Pancreas (tissue), 10 donors: ENCODE measurements around the gene ESYT1. TPM values are rescaled to one million over a fixed set of nuclear protein-coding genes. Genes with fewer than 3 reads are reported as not detected.
"Not testable (repeated sequence)": the region's sequence is repeated elsewhere in the genome, so short reads cannot be mapped to it uniquely, and the experiment has no call there.

Experiments
- ATAC-seq, 4 donors: fragments of 200-7000 bp; cut with Tn5 transposase; one replicate each; pipeline versions ENCODE4 v1.8.0 to v1.9.1; 2020; ENCODE audit warnings: mild to moderate bottlenecking in 4 of 4, moderate library complexity in 4 of 4
- DNase-seq, 6 donors: peaks; one replicate each; pipeline ENCODE4 v3.0.0-alpha.2; 2020
- FAIRE-seq: peaks from 2 replicates; lab custom pipeline; 2012; peaks lifted over from hg19 to GRCh38; lab: Jason Lieb, UNC
- H3K27ac ChIP-seq, 4 donors: fragments of 200-600 bp; sonication (generic); 1 replicate in 3 of 4; 2 replicates in 1 of 4; pipeline versions ENCODE4 v1.5.0 to v1.8.0; 2020
- H3K27me3 ChIP-seq, 4 donors: fragments of 200-600 bp; one replicate each; pipeline ENCODE4 v1.8.0; 2021
- H3K36me3 ChIP-seq, 3 donors: fragments of 200-600 bp; sonication (generic) in 1 of 3; one replicate each; pipeline versions ENCODE4 v1.5.0 to v1.8.0; 2020 to 2021
- H3K4me1 ChIP-seq, 3 donors: fragments of 200-600 bp; one replicate each; pipeline ENCODE4 v1.8.0; 2021
- H3K4me3 ChIP-seq, 4 donors: fragments of 200-600 bp; sonication (generic) in 2 of 4; one replicate each; pipeline versions ENCODE4 v1.5.0 to v1.8.0; 2020 to 2021
- H3K9me3 ChIP-seq, 4 donors: fragments of 200-600 bp; one replicate each; pipeline ENCODE4 v1.8.0; 2021
- WGBS, 2 donors: extraction: QIAGEN DNeasy Blood & Tissue Kit; methylation state at CpG; one replicate each; pipeline ENCODE4 v1.1.7; 2013; 5-methylcytosine and 5-hydroxymethylcytosine counted together
- intact Hi-C, 3 donors: fragments of 100-400 bp; cut with DNase I; formaldehyde crosslinking; loops; one replicate each; pipeline versions ENCODE4 v1.11.1 to v1.14.2; 2022
- polyA plus RNA-seq, 2 donors: library from polyadenylated mRNA; stranded (reverse); fragments of 200-250 nt; gene quantifications; one replicate each; pipeline ENCODE4 v1.2.3, GENCODE V29; 2013
- total RNA-seq, 6 donors: library from RNA; stranded (reverse); fragmentation: NEBNext Ultra II Directional in 4 of 6; extraction: Animal tissue kit (Norgen Biotek cat#: 25700) in 4 of 6; gene quantifications; one replicate each; pipeline versions ENCODE4 v1.2.1 to v1.2.4, GENCODE V29; 2021 to 2023
- TF ChIP-seq, protein P1 (sequence below), 4 donors: fragments of 200-600 bp; sonication (generic) in 3 of 4; IDR thresholded peaks; one replicate each; pipeline versions ENCODE4 v1.5.0 to v1.8.0; 2021; ENCODE audit warnings: antibody characterized with exemption in 4 of 4
- donor health status: healthy with polysubstance abuse.
- donor health status: DM: no; HTN: no; CAD: no; lungs with moderate emphysema.
- donor health status: DM: no; HTN: no; CAD: no.
- donor health status: control.
- donor health status: control.
- donor health status: Bipolar disorder and iron deficiency.
- donor health status: DM: yes; HTN: yes; CAD: no.
- donor health status: DM: no; HTN: no; CAD: no.
- donor health status: DM: no; HTN: no; CAD: no.
- donor health status: DM: yes; HTN: yes; CAD: no.

ESYT1 gene
- total and polyA plus RNA-seq, 8 donors, result 22.5 to 55.1 (median 45.3) TPM

DNA sequence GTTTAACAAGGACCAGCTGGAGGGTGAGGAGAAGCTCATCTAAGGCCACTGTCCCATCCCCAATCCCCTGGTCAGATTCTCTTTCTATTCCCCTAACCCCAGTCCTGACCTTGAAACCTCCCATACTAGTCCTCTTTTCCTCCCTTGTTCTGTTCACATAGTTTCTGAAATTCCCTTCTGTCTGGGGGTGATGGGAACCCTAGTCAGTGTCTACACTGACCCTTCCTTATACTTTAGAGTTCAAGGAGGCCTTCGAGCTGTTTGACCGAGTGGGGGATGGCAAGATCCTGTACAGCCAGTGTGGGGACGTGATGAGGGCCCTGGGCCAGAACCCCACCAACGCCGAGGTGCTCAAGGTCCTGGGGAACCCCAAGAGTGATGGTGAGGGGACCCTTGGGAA, 26.8 kb downstream of the ESYT1 start:
- intact Hi-C loops, result no loop called here
- no peak for DNase-seq

DNA sequence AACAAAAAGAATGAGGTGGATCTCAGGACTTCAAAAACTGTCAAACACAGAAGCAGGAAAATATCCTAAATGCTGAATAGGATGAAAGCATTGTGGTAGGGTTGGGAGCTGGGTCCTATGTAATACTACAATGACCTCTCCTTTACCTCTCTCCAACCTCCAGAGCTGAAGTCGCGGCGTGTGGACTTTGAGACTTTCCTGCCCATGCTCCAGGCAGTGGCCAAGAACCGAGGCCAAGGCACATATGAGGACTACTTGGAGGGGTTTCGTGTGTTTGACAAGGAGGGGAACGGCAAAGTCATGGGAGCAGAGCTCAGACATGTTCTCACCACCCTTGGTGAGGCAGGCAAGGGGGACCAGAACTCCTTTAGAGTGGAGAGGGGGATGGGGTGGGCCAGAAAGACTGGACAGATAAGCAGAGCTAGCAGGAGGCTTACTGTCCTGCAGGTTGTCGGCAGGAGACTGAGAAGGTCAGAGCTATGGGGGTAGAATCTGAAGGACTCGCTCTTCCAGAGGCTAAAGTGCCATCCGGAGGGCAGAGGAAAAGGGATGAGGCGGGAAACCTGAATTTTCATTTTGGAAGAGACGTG, 27.3 kb downstream of the ESYT1 start:
- FAIRE-seq, result no peak
- 62% methylated on average over 11 of the region's 11 CpGs for WGBS, 2 donors
- Histone ChIP-seq H3K4me3 (no peak overlapping the region), H3K36me3 (peaks cover 0 to 5% (median 2%) of the 10 kb centered on the region in 3 donors), H3K27me3 (no peaks in the 10 kb centered on the region), H3K9me3 (no peaks in the 10 kb centered on the region), H3K27ac (no peak overlapping the region), H3K4me1 (peaks cover 5 to 24% (median 11%) of the 10 kb centered on the region in 3 donors)
- TF ChIP-seq, protein P1, sequence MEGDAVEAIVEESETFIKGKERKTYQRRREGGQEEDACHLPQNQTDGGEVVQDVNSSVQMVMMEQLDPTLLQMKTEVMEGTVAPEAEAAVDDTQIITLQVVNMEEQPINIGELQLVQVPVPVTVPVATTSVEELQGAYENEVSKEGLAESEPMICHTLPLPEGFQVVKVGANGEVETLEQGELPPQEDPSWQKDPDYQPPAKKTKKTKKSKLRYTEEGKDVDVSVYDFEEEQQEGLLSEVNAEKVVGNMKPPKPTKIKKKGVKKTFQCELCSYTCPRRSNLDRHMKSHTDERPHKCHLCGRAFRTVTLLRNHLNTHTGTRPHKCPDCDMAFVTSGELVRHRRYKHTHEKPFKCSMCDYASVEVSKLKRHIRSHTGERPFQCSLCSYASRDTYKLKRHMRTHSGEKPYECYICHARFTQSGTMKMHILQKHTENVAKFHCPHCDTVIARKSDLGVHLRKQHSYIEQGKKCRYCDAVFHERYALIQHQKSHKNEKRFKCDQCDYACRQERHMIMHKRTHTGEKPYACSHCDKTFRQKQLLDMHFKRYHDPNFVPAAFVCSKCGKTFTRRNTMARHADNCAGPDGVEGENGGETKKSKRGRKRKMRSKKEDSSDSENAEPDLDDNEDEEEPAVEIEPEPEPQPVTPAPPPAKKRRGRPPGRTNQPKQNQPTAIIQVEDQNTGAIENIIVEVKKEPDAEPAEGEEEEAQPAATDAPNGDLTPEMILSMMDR (IDR thresholded peaks at IDR 0.05), result no peak
- intact Hi-C loops, result no loop called here
- no peak for ATAC-seq
- DNase-seq, result no peak

More for the DNA sequence above, 26.8 kb downstream of the ESYT1 start:
- ATAC-seq (no peak), FAIRE-seq (no peak)
- no peaks in the 10 kb centered on the region for H3K9me3 ChIP-seq
- H3K4me3 ChIP-seq, result no peak overlapping the region
- no peaks in the 10 kb centered on the region for H3K36me3 ChIP-seq
- no peaks in the 10 kb centered on the region for H3K27me3 ChIP-seq
- WGBS, 2 donors, result 86 to 89% methylated on average over 5 of the region's 5 CpGs
- TF ChIP-seq, protein P1 (IDR thresholded peaks at IDR 0.05), result no peak
- H3K4me1 ChIP-seq, result peaks cover 5 to 18% (median 8%) of the 10 kb centered on the region in 3 donors
- no peak overlapping the region for H3K27ac ChIP-seq

DNA sequence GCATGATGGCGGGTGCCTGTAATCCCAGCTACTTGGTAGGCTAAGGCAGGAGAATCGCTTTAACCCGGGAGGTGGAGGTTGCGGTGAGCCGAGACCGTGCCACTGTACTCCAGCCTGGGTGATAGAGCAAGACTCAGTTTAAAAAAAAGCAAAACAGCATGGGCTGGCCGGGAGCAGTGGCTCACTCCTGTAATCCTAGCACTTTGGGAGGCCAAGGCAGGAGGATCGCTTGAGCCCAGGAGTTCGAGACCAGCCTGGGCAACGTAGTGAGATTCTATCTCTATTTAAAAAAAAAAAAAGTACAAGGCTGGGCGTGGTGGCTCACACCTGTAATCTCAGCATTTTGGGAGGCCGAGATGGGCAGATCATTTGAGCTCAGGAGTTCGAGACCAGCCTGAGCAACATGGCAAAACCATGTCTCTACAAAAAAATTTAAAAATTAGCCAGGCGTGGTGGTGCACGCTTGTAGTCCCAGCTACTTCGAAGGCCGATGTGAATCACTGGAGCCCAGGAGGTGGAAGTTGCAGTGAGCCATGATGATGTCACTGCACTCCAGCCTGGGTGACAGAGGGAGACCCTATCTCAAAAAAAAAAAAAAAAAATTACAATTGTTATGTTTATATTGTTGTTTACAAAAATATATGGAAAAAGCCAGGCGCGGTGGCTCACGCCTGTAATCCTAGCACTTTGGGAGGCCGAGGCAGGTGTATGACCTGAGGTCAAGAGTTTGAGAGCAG, 28.6 kb downstream of the ESYT1 start:
- intact Hi-C loops, ATAC-seq, FAIRE-seq, H3K9me3 ChIP-seq, H3K27me3 ChIP-seq, DNase-seq: not testable (repeated sequence)
- H3K27ac ChIP-seq, result peak overlapping the region; percentile 67 to 96 (median 91)
- 90 to 93% methylated on average over 21 of the region's 21 CpGs for WGBS, 2 donors
- peaks cover 13 to 27% (median 15%) of the 10 kb centered on the region in 3 donors for H3K4me1 ChIP-seq
- peak overlapping the region; percentile 33 to 86 (median 61) for H3K4me3 ChIP-seq
- peaks cover 0 to 18% (median 14%) of the 10 kb centered on the region in 3 donors for H3K36me3 ChIP-seq

DNA sequence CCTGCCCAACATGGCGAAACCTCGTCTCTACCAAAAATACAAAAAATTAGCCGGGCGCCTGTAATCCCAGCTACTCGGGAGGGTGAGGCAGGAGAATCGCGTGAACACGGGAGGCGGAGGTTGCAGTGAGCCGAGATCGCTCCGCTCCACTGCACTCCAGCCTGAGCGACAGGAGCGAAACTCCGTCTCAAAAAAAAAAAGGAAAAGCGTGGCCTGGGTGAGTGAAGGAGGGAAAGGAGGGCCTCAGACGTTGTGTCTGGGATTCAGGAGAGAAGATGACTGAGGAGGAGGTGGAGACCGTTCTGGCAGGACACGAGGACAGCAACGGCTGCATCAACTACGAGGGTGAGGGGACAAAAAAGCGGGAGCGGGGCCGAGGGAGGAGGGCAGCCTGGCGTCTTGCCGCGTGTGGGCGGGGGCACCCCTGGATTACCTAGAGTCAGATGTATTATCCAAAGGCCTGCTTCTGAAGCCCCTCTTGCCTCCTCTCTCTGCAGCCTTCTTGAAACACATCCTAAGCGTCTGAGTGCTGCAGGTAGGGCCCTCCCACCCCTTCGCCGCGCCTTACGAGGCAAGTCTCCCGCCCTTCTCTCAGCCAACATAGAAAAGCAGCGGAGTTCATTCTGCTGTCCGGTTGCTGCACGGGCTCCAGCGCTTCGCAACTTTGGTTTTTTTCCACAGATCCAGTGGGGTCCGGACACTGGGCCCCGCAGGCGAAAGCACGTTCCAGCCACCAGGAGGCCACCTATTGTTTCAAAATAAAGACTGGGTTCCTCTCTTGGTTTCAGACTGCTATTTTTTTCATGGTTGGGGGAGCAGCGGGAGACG, 29.3 kb downstream of the ESYT1 start:
- DNase-seq (peak; percentile 72 to 84 (median 77)), FAIRE-seq (no peak), ATAC-seq (peak; percentile 64 to 71 (median 68))
- TF ChIP-seq, protein P1 (IDR thresholded peaks at IDR 0.05), result peak; percentile 37 to 53 (median 43)
- no peaks in the 10 kb centered on the region for H3K9me3 ChIP-seq
- 2 to 5% methylated on average over 45 of the region's 45 CpGs for whole genome bisulfite sequencing, 2 donors
- peaks cover 13 to 27% (median 13%) of the 10 kb centered on the region in 3 donors for H3K4me1 ChIP-seq
- H3K4me3 ChIP-seq, result peak overlapping the region; percentile 33 to 86 (median 61)
- H3K27me3 ChIP-seq, result no peaks in the 10 kb centered on the region
- H3K36me3 ChIP-seq, result peaks cover 0 to 26% (median 19%) of the 10 kb centered on the region in 3 donors
- H3K27ac ChIP-seq, result peak overlapping the region; percentile 67 to 96 (median 91)
- intact Hi-C loops, result no loop called here
